SU-DHL-6 (cell line): ENCODE measurements around the gene SH3BGR.

Experiments used
- EZH2phosphoT487 ChIP-seq: fragments of 200-600 bp; sonication (generic), shearing (Covaris generic); conservative IDR thresholded peaks from 2 replicates; pipeline ENCODE4 v1.6.1; 2018; ENCODE audit warnings: mild to moderate bottlenecking, antibody characterized with exemption, low read length, moderate library complexity, mixed read lengths
- TF ChIP-seq, protein P1 (sequence below): fragments of 200-600 bp; sonication (generic); IDR thresholded peaks from one replicate; pipeline ENCODE4 v1.5.1; 2017; ENCODE audit warnings: antibody characterized with exemption, mild to moderate bottlenecking, low read length, moderate library complexity; ENCODE audit not compliant: insufficient read depth, poor library complexity, severe bottlenecking

DNA sequence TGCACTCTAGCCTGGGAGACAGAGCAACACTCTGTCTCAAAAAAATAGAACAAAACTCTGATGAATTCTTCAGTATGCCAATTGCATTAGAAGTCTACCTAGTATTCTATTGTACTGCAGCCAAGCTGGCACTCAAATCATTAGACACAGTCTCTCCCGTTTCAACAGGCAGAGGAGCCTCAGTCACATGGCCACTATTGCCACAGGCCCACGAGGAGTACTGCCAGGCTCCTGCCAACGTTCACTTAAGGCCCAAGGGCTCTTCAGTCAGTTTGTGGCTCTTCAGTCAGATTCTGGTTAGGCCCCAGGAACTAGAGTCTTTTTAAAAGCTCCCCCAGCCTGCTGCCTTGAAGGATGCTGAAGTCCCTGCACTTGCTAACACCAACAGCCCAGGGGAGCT is 73.4 kb downstream of the SH3BGR start:
- TF ChIP-seq, protein P1, sequence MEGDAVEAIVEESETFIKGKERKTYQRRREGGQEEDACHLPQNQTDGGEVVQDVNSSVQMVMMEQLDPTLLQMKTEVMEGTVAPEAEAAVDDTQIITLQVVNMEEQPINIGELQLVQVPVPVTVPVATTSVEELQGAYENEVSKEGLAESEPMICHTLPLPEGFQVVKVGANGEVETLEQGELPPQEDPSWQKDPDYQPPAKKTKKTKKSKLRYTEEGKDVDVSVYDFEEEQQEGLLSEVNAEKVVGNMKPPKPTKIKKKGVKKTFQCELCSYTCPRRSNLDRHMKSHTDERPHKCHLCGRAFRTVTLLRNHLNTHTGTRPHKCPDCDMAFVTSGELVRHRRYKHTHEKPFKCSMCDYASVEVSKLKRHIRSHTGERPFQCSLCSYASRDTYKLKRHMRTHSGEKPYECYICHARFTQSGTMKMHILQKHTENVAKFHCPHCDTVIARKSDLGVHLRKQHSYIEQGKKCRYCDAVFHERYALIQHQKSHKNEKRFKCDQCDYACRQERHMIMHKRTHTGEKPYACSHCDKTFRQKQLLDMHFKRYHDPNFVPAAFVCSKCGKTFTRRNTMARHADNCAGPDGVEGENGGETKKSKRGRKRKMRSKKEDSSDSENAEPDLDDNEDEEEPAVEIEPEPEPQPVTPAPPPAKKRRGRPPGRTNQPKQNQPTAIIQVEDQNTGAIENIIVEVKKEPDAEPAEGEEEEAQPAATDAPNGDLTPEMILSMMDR, result no peak
- no peak for TF ChIP-seq EZH2phosphoT487
